Measurements from ENCODE around the gene SHH.
A peak's percentile ranks its signal among the peaks of the same experiment; 100 is the strongest.

The SHH gene

GRCh38 chr7:155811895-155812761 is at the start of gene SHH:
Gene SHH (minus strand): TSS chr7:155812463. CDS start chr7:155812122, 341 bp downstream.
- no peak for TF ChIP-seq CTCF (conservative IDR thresholded peaks at IDR 0.05)

GRCh38 chr7:155861480-155861868 is 49.2 kb upstream of the SHH start:
- no peak for TF ChIP-seq CTCF (conservative IDR thresholded peaks at IDR 0.05)
- peak overlapping the region; percentile 71 for H3K27ac ChIP-seq

More at GRCh38 chr7:155811895-155812761, at the start of gene SHH:
- peak within 1 kb of the TSS; percentile 45 for H3K27ac ChIP-seq

GRCh38 chr7:155860840-155861479 is 48.7 kb upstream of the SHH start:
- no peak for TF ChIP-seq CTCF (conservative IDR thresholded peaks at IDR 0.05)
- peak overlapping the region; percentile 71 for H3K27ac ChIP-seq

- H3K27ac ChIP-seq: peak overlapping the region; percentile 71
- no peak for TF ChIP-seq CTCF (conservative IDR thresholded peaks at IDR 0.05)
Measured at GRCh38 chr7:155860461-155860839, 48.2 kb upstream of the SHH start.

- no peak for TF ChIP-seq CTCF (conservative IDR thresholded peaks at IDR 0.05)
- H3K27ac ChIP-seq: no peak overlapping the region
Measured at GRCh38 chr7:155858521-155859061, 46.3 kb upstream of the SHH start.

- TF ChIP-seq CTCF (conservative IDR thresholded peaks at IDR 0.05): no peak
Measured at GRCh38 chr7:155857141-155857540, 44.9 kb upstream of the SHH start.

GRCh38 chr7:155856656-155857055 is 44.4 kb upstream of the SHH start:
- no peak for TF ChIP-seq CTCF (conservative IDR thresholded peaks at IDR 0.05)
- no peak overlapping the region for H3K27ac ChIP-seq

More at GRCh38 chr7:155857141-155857540, 44.9 kb upstream of the SHH start:
- H3K27ac ChIP-seq: no peak overlapping the region
